K562 (cell line): ENCODE results near the gene POLD2. TPM values are rescaled to one million over a fixed set of nuclear protein-coding genes. Genes with fewer than 3 reads are reported as not detected.

Experiments used
- ARID1B ChIP-seq: fragments of 450-650 bp; IDR thresholded peaks from 2 replicates; pipeline ENCODE4 v1.6.1; 2016; ENCODE audit warnings: antibody characterized with exemption, mild to moderate bottlenecking, inconsistent platforms
- ARID2 ChIP-seq: fragments of 450-650 bp; IDR thresholded peaks from 2 replicates; pipeline ENCODE4 v1.6.1; 2017; ENCODE audit warnings: antibody characterized with exemption, mild to moderate bottlenecking
- ATF2 ChIP-seq: sonication (generic); formaldehyde crosslinking; IDR thresholded peaks from 2 replicates; pipeline ENCODE4 v1.8.1; 2022; ENCODE audit warnings: missing genetic modification reagents
- ATF6 ChIP-seq: sonication (generic); formaldehyde crosslinking; IDR thresholded peaks from 2 replicates; pipeline ENCODE4 v1.4.0; 2020; ENCODE audit warnings: mild to moderate bottlenecking, missing genetic modification reagents
- CREBBP ChIP-seq: IDR thresholded peaks from one replicate; pipeline ENCODE4 v1.6.1; 2012; ENCODE audit warnings: low read depth, mild to moderate bottlenecking, control low read depth, inconsistent platforms, low read length
- DACH1 ChIP-seq: fragments of 450-650 bp; IDR thresholded peaks from 2 replicates; pipeline ENCODE4 v1.6.1; 2018; ENCODE audit not compliant: partially characterized antibody
- FIP1L1 ChIP-seq: fragments of 200-400 bp; formaldehyde crosslinking; IDR thresholded peaks from 2 replicates; pipeline ENCODE4 v1.6.1; 2018; ENCODE audit warnings: mild to moderate bottlenecking, low read depth, low read length; ENCODE audit not compliant: poor library complexity, severe bottlenecking
- JUN ChIP-seq, 2 experiments: sonication (generic) in 1 of 2; formaldehyde crosslinking in 1 of 2; IDR thresholded peaks; 2 replicates each; pipeline versions ENCODE4 v1.6.1 to v1.8.0; 2012 to 2022; ENCODE audit warnings: borderline replicate concordance in 2 of 2, mild to moderate bottlenecking in 2 of 2, improper control_type of control experiment in 1 of 2, low read depth in 1 of 2, low read length in 1 of 2, missing genetic modification reagents in 1 of 2
- NCOA4 ChIP-seq: fragments of 450-650 bp; IDR thresholded peaks from 2 replicates; pipeline ENCODE4 v1.6.1; 2018; ENCODE audit warnings: mild to moderate bottlenecking; ENCODE audit not compliant: partially characterized antibody
- NR1H2 ChIP-seq: sonication (generic); formaldehyde crosslinking; IDR thresholded peaks from 2 replicates; pipeline ENCODE4 v1.4.0; 2020; ENCODE audit warnings: mild to moderate bottlenecking, missing genetic modification reagents
- PKNOX1 ChIP-seq: fragments of 450-650 bp; IDR thresholded peaks from 2 replicates; pipeline ENCODE4 v1.6.1; 2016
- RBM22 ChIP-seq: fragments of 200-400 bp; formaldehyde crosslinking; IDR thresholded peaks from 2 replicates; pipeline ENCODE4 v1.6.1; 2018; ENCODE audit warnings: low read length, low read depth; ENCODE audit not compliant: poor library complexity, severe bottlenecking
- TARDBP ChIP-seq: fragments of 450-650 bp; IDR thresholded peaks from 2 replicates; pipeline ENCODE4 v1.6.1; 2016
- XRCC4 ChIP-seq: IDR thresholded peaks from one replicate; pipeline ENCODE4 v1.6.1; 2011; ENCODE audit not compliant: insufficient read depth, insufficient read length; ENCODE audit errors: extremely low read depth
- ZNF133 ChIP-seq: fragments of 250-450 bp; sonication (Bioruptor Pico); IDR thresholded peaks from 2 replicates; pipeline ENCODE4 v1.4.0; 2020; ENCODE audit warnings: mild to moderate bottlenecking
- ZNF146 ChIP-seq: IDR thresholded peaks from one replicate; pipeline ENCODE4 v1.6.1; 2018; ENCODE audit warnings: missing compliant biosample characterization; ENCODE audit not compliant: unreplicated experiment
- ZNF165 ChIP-seq: fragments of 250-450 bp; sonication (Bioruptor Pico); IDR thresholded peaks from 2 replicates; pipeline ENCODE4 v1.4.0; 2020; ENCODE audit warnings: borderline replicate concordance
- ZNF277 ChIP-seq: fragments of 250-450 bp; sonication (Bioruptor Pico); IDR thresholded peaks from 2 replicates; pipeline ENCODE4 v1.8.0; 2022; ENCODE audit warnings: inconsistent platforms, mild to moderate bottlenecking, moderate library complexity, borderline replicate concordance
- ZNF668 ChIP-seq: fragments of 250-450 bp; sonication (Bioruptor Pico); IDR thresholded peaks from 2 replicates; pipeline ENCODE4 v1.8.0; 2022; ENCODE audit warnings: mild to moderate bottlenecking, inconsistent platforms
- polyA plus RNA-seq, 8 experiments: library from polyadenylated mRNA; depleted of rRNA in 4 of 8; stranded (reverse) in 5 of 8; unstranded in 3 of 8; fragments of >200 nt; fragmentation: Nextera tagmentation in 2 of 8; fragmentation: Illumina TruSeq in 1 of 8; extraction: Ambion mirVana in 2 of 8; extraction: Trizol in 1 of 8; gene quantifications; 2 replicates each; pipeline versions ENCODE4 v1.2.1 to v1.2.3, GENCODE V29; 2011 to 2014; ENCODE audit warnings: inconsistent platforms in 1 of 8, missing spikeins in 1 of 8
- total RNA-seq, 7 experiments: library from RNA; depleted of rRNA in 6 of 7; stranded (reverse); fragments of >200 nt in 6 of 7; fragmentation: Illumina TruSeq in 2 of 7; extraction: Trizol in 2 of 7; gene quantifications; 2 replicates each; pipeline versions ENCODE4 v1.2.1 to v1.2.3, GENCODE V29; 2011 to 2021; ENCODE audit warnings: low replicate concordance in 1 of 7
- TF ChIP-seq, protein P1 (sequence below): fragments of 450-650 bp; IDR thresholded peaks from 2 replicates; pipeline ENCODE4 v1.7.0; 2016; ENCODE audit warnings: borderline replicate concordance

The POLD2 gene
- total and polyA plus RNA-seq, 9 of the 15 experiments (the other 6 are each of a cell fraction or from before 2014, with no cell fraction given): 29.7 to 259 (median 225) TPM

GRCh38 chr7:44145969-44146911 is 22.9 kb upstream of the POLD2 start (continued):
- TF ChIP-seq ATF6: no peak
- TF ChIP-seq FIP1L1: no peak
- TF ChIP-seq ATF2 (CRISPR knock-in tag): no peak
- no peak for TF ChIP-seq NCOA4
- TF ChIP-seq ARID1B: no peak
- TF ChIP-seq JUN (IDR thresholded peaks at IDR 0.05; ENCODE audit: borderline replicate concordance, low read depth, low read length): no peak
- TF ChIP-seq JUN (CRISPR knock-in tag; IDR thresholded peaks at IDR 0.05; ENCODE audit: borderline replicate concordance): no peak
- no peak for TF ChIP-seq PKNOX1
- TF ChIP-seq XRCC4: no peak
- TF ChIP-seq NR1H2 (CRISPR knock-in tag): no peak
- TF ChIP-seq CREBBP: no peak
- TF ChIP-seq TARDBP: no peak
- no peak for TF ChIP-seq ARID2
- TF ChIP-seq, protein P1, sequence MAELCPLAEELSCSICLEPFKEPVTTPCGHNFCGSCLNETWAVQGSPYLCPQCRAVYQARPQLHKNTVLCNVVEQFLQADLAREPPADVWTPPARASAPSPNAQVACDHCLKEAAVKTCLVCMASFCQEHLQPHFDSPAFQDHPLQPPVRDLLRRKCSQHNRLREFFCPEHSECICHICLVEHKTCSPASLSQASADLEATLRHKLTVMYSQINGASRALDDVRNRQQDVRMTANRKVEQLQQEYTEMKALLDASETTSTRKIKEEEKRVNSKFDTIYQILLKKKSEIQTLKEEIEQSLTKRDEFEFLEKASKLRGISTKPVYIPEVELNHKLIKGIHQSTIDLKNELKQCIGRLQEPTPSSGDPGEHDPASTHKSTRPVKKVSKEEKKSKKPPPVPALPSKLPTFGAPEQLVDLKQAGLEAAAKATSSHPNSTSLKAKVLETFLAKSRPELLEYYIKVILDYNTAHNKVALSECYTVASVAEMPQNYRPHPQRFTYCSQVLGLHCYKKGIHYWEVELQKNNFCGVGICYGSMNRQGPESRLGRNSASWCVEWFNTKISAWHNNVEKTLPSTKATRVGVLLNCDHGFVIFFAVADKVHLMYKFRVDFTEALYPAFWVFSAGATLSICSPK: no peak
- TF ChIP-seq RBM22: no peak
- no peak for TF ChIP-seq DACH1
- TF ChIP-seq ZNF277 (CRISPR knock-in tag): no peak
- TF ChIP-seq ZNF165: no peak
- no peak for TF ChIP-seq ZNF133 (CRISPR knock-in tag)
- TF ChIP-seq ZNF668 (CRISPR knock-in tag): no peak
- TF ChIP-seq ZNF146: no peak
